Measurements from ENCODE around the gene YAP1. TPM values are rescaled to one million over a fixed set of nuclear protein-coding genes. Genes with fewer than 3 reads are reported as not detected.

The YAP1 gene
- total and polyA plus RNA-seq, 3 donors from 2014 or later: 44.2 to 144 (median 110) TPM

GRCh38 chr11:102135256-102135655, 25.0 kb downstream of the YAP1 start:
- intact Hi-C loops (cut with DNase I; ENCODE audit: low total_unique reads): no loop called here
- Histone ChIP-seq H3K36me3 (ENCODE audit: low read depth, missing control alignments) (no peaks in the 10 kb centered on the region), H3K4me1 (no peaks in the 10 kb centered on the region), H3K27ac (no peak overlapping the region), H3K9me3 (no peaks in the 10 kb centered on the region), H3K27me3 (no peaks in the 10 kb centered on the region), H3K4me3 (no peak overlapping the region)
- DNase-seq: no peak
- no peak for TF ChIP-seq POLR2A (IDR thresholded peaks at IDR 0.05)
- no peak for TF ChIP-seq CTCF (IDR thresholded peaks at IDR 0.05)
- WGBS, 2 donors: 98% methylated on average over 2 of the region's 2 CpGs

DNA sequence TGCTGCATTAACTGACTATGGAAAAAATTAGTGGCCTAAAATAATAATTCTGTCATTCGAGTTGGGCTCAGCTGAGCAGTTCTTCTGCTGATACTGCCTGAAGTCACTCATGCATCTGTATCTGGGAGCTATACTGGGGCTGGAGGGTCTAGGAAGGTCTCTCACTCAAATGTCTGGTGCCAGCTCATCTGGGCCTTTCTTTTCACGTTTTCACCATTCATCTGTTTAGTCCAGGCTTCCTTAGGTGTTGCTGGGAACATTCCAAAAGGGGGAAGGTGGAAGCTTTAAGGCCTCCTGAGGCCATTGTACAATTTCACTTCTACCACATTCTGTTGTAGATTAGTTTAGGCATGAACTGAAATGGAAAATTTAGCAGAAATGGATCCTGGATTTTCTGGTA, 28.0 kb downstream of the YAP1 start:
- H3K27me3 ChIP-seq: no peaks in the 10 kb centered on the region
- 84 to 89% methylated on average over 2 of the region's 2 CpGs for WGBS, 2 donors
- H3K36me3 ChIP-seq (ENCODE audit: low read depth, missing control alignments): no peaks in the 10 kb centered on the region
- H3K4me3 ChIP-seq: no peak overlapping the region
- no peak overlapping the region for H3K27ac ChIP-seq
- TF ChIP-seq CTCF (IDR thresholded peaks at IDR 0.05): no peak
- TF ChIP-seq POLR2A (IDR thresholded peaks at IDR 0.05): no peak
- intact Hi-C loops (cut with DNase I; ENCODE audit: low total_unique reads): no loop called here
- no peak for DNase-seq
- no peaks in the 10 kb centered on the region for H3K9me3 ChIP-seq
- no peaks in the 10 kb centered on the region for H3K4me1 ChIP-seq

GRCh38 chr11:102138670-102139069, 28.4 kb downstream of the YAP1 start:
- Histone ChIP-seq H3K9me3 (no peaks in the 10 kb centered on the region), H3K27ac (no peak overlapping the region), H3K4me1 (no peaks in the 10 kb centered on the region), H3K27me3 (no peaks in the 10 kb centered on the region), H3K36me3 (ENCODE audit: low read depth, missing control alignments) (no peaks in the 10 kb centered on the region), H3K4me3 (no peak overlapping the region)
- WGBS, 2 donors: 74 to 75% methylated on average over 3 of the region's 3 CpGs
- no peak for TF ChIP-seq CTCF (IDR thresholded peaks at IDR 0.05)
- no peak for TF ChIP-seq POLR2A (IDR thresholded peaks at IDR 0.05)
- DNase-seq: no peak
- intact Hi-C loops (cut with DNase I; ENCODE audit: low total_unique reads): no loop called here

DNA sequence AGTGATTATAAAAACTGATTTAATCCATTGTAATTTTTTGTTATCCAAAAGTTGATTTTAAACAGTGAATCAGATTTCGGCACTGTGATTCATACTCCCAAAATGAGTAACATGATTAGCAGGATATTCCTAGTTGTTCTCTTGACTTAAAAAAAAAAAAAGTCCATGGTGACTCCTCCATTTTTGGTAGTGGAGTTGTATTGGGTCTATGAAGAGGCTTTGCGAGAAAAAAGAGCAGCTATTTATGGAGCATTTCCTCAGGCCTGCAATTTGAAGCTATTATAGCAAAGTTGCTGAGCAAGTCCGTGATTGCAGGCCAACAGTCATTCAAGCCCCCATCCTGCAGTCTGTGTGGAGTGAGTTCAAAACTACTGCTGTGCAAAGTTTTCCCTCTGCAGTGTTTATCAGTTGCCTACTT, 28.8 kb downstream of the YAP1 start:
- no peak for DNase-seq
- Histone ChIP-seq H3K9me3 (no peaks in the 10 kb centered on the region), H3K27me3 (no peaks in the 10 kb centered on the region), H3K4me1 (no peaks in the 10 kb centered on the region), H3K36me3 (ENCODE audit: low read depth, missing control alignments) (no peaks in the 10 kb centered on the region), H3K4me3 (no peak overlapping the region), H3K27ac (no peak overlapping the region)
- WGBS, 2 donors: 52 to 71% methylated on average over 3 of the region's 3 CpGs
- intact Hi-C loops (cut with DNase I; ENCODE audit: low total_unique reads): no loop called here
- TF ChIP-seq POLR2A (IDR thresholded peaks at IDR 0.05) (no peak), CTCF (IDR thresholded peaks at IDR 0.05) (no peak)

DNA sequence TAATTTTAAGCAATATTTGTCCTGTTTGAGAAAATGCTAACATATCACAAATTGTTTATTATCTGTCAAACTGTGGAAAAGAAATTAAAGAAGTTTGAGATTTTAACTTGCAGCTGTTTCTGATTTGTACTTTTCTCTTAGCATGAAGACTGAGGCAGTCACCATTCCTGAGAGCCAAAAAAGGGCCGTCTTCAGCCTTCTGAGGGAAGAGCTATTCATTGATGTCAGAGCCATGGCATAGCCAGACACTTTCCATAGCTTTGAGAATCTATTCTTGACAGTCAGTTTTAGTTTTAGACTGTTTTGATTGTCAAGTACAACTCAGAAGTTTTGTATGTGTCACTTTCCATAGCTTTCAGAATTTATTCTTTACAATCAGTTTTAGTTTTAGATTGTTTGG, 32.1 kb downstream of the YAP1 start:
- WGBS, 2 donors: 69 to 73% methylated on average over 1 of the region's 1 CpG

More for the DNA sequence above, 32.1 kb downstream of the YAP1 start:
- no peaks in the 10 kb centered on the region for H3K27me3 ChIP-seq
- intact Hi-C loops (cut with DNase I; ENCODE audit: low total_unique reads): no loop called here
- no peaks in the 10 kb centered on the region for H3K9me3 ChIP-seq
- H3K4me3 ChIP-seq: no peak overlapping the region
- no peaks in the 10 kb centered on the region for H3K36me3 ChIP-seq (ENCODE audit: low read depth, missing control alignments)
- H3K27ac ChIP-seq: no peak overlapping the region
- peaks cover 9% of the 10 kb centered on the region for H3K4me1 ChIP-seq
- TF ChIP-seq CTCF (IDR thresholded peaks at IDR 0.05) (no peak), POLR2A (IDR thresholded peaks at IDR 0.05) (no peak)
- DNase-seq: no peak
